OCI-LY7 (cell line): ENCODE data around the gene FUT8. TPM values are rescaled to one million over a fixed set of nuclear protein-coding genes. Genes with fewer than 3 reads are reported as not detected.

Experiments used
- BruUV-seq: library from RNA; stranded (reverse); fragments of 400-500 nt; replicated peaks from 2 replicates; lab custom pipeline; 2021; lab: Mats Ljungman, UMichigan
- CTCF ChIA-PET: fragments of 300-600 bp; sonication (Branson Sonifier 250); formaldehyde crosslinking; loops from one replicate; lab custom pipeline; 2022; ENCODE audit warnings: antibody characterized with exemption; ENCODE audit not compliant: unreplicated experiment; lab: Charles Lee
- POLR2A ChIA-PET: fragments of 300-600 bp; sonication (Branson Sonifier 250); formaldehyde crosslinking; loops from one replicate; lab custom pipeline; 2022; ENCODE audit warnings: antibody characterized with exemption; lab: Charles Lee
- DNase-seq: peaks from one replicate; pipeline ENCODE4 v3.0.0-alpha.2; 2015; ENCODE audit warnings: low spot score
- H2AFZ ChIP-seq: fragments of 200-600 bp; sonication (generic), shearing (Covaris generic); 2 replicates; pipeline ENCODE4 v1.6.1; 2014; ENCODE audit warnings: mild to moderate bottlenecking, antibody characterized with exemption, low read length, moderate library complexity
- H3K27ac ChIP-seq: fragments of 200-600 bp; sonication (generic); 2 replicates; pipeline ENCODE4 v1.5.1; 2014; ENCODE audit warnings: mixed run types, low read depth, mild to moderate bottlenecking, moderate library complexity, low read length, inconsistent platforms; ENCODE audit not compliant: poor library complexity, severe bottlenecking
- H3K36me3 ChIP-seq: fragments of 200-600 bp; sonication (generic); 2 replicates; pipeline ENCODE4 v1.6.1; 2014; ENCODE audit warnings: mild to moderate bottlenecking, antibody characterized with exemption, low read length, moderate library complexity, mixed read lengths; ENCODE audit not compliant: insufficient read depth
- H3K4me1 ChIP-seq: fragments of 200-600 bp; sonication (generic); 2 replicates; pipeline ENCODE4 v1.5.1; 2014; ENCODE audit warnings: mild to moderate bottlenecking, low read length; ENCODE audit not compliant: insufficient read depth, poor library complexity, severe bottlenecking
- H3K4me2 ChIP-seq: fragments of 200-600 bp; sonication (generic); 2 replicates; pipeline ENCODE4 v1.6.1; 2014; ENCODE audit warnings: mild to moderate bottlenecking, low read length
- H3K4me3 ChIP-seq: fragments of 200-600 bp; sonication (generic); 2 replicates; pipeline ENCODE4 v1.5.1; 2014; ENCODE audit warnings: mild to moderate bottlenecking, low read depth, low read length; ENCODE audit not compliant: poor library complexity, severe bottlenecking
- H3K79me2 ChIP-seq: fragments of 200-600 bp; sonication (generic); 2 replicates; pipeline ENCODE4 v1.6.1; 2016; ENCODE audit warnings: low read depth, mild to moderate bottlenecking, low read length, moderate library complexity, mixed read lengths; ENCODE audit not compliant: insufficient read depth
- H3K9me2 ChIP-seq: fragments of 200-600 bp; sonication (generic); 2 replicates; pipeline ENCODE4 v1.6.1; 2016; ENCODE audit warnings: mild to moderate bottlenecking, low read length, mixed read lengths; ENCODE audit not compliant: insufficient read depth
- H3K9me3 ChIP-seq: fragments of 200-600 bp; sonication (generic); 2 replicates; pipeline ENCODE4 v1.6.1; 2014; ENCODE audit warnings: mild to moderate bottlenecking, mixed run types, low read length, mixed read lengths
- H4K20me1 ChIP-seq: fragments of 200-600 bp; sonication (generic); 2 replicates; pipeline ENCODE4 v1.6.1; 2014; ENCODE audit warnings: mild to moderate bottlenecking, antibody characterized with exemption, low read length, moderate library complexity, mixed read lengths; ENCODE audit not compliant: insufficient read depth
- EZH2phosphoT487 ChIP-seq: fragments of 200-600 bp; sonication (generic); IDR thresholded peaks from 2 replicates; pipeline ENCODE4 v1.6.1; 2018; ENCODE audit warnings: low read depth, borderline replicate concordance, mild to moderate bottlenecking, mixed run types, antibody characterized with exemption, low read length, moderate library complexity, mixed read lengths
- intact Hi-C: fragments of 100-400 bp; cut with micrococcal nuclease; formaldehyde crosslinking; loops from one replicate; pipeline ENCODE4 v1.10.0; 2022; ENCODE audit not compliant: unreplicated experiment
- total RNA-seq, 2 experiments: library from RNA; depleted of rRNA in 1 of 2; stranded (reverse); fragments of >200 nt in 1 of 2; shearing (Covaris generic) in 1 of 2; gene quantifications; 2 replicates each; pipeline ENCODE4 v1.2.3, GENCODE V29; 2014 to 2022
- TF ChIP-seq, protein P1 (sequence below): fragments of 200-600 bp; sonication (generic); conservative IDR thresholded peaks from 2 replicates; pipeline ENCODE4 v1.5.1; 2014; ENCODE audit warnings: mild to moderate bottlenecking, antibody characterized with exemption, low read length, moderate library complexity, mixed read lengths

FUT8 gene
- total RNA-seq, 2 experiments from 2014 or later: 90.3 to 174 TPM

DNA sequence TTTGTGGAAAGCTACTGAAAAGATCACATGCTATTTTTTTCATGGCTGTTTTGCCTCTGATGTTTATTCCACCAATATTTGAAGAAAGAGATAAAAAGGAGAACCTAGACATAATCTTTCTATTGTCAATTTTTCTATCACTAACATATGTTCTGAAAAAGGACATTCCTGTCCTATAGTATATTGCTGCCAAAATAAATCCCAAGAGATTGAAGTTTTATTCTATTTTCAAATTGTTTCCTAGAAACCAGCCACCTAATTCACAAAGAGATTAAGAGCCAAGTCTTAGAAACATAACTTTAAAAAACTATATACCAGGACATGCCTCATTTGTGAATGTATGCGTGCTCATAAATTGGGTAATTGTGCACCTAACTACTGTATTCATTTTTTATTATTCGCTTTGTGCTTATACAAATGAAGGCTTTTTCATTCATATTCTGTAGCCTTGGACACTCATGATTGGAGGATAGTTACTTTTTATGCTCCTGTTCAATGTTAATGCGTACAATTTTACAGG is 200.7 kb downstream of the FUT8 start:
- POLR2A ChIA-PET: interaction anchor here (0.6 to 1.4 kb wide), 4 partner anchors 10 to 395 kb away, joined by 3 to 6 read pairs (median 4); no protein-coding TSS in a partner anchor
- H3K27ac ChIP-seq: no peak overlapping the region
- peaks cover 66% of the 10 kb centered on the region for H3K36me3 ChIP-seq
- no TSS peak for BruUV-seq
- H3K9me2 ChIP-seq: no peaks in the 10 kb centered on the region
- TF ChIP-seq, protein P1, sequence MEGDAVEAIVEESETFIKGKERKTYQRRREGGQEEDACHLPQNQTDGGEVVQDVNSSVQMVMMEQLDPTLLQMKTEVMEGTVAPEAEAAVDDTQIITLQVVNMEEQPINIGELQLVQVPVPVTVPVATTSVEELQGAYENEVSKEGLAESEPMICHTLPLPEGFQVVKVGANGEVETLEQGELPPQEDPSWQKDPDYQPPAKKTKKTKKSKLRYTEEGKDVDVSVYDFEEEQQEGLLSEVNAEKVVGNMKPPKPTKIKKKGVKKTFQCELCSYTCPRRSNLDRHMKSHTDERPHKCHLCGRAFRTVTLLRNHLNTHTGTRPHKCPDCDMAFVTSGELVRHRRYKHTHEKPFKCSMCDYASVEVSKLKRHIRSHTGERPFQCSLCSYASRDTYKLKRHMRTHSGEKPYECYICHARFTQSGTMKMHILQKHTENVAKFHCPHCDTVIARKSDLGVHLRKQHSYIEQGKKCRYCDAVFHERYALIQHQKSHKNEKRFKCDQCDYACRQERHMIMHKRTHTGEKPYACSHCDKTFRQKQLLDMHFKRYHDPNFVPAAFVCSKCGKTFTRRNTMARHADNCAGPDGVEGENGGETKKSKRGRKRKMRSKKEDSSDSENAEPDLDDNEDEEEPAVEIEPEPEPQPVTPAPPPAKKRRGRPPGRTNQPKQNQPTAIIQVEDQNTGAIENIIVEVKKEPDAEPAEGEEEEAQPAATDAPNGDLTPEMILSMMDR: no peak
- no peak for TF ChIP-seq EZH2phosphoT487
- CTCF ChIA-PET: no interaction called here
- no peak overlapping the region for H3K4me2 ChIP-seq
- no peaks in the 10 kb centered on the region for H3K9me3 ChIP-seq
- no peak for DNase-seq
- H3K4me3 ChIP-seq: no peak overlapping the region
- peaks cover 72% of the 10 kb centered on the region for H3K79me2 ChIP-seq
- H4K20me1 ChIP-seq: no peaks in the 10 kb centered on the region
- no peaks in the 10 kb centered on the region for H3K4me1 ChIP-seq
- intact Hi-C loops: no loop called here
- H2AFZ ChIP-seq: no peak overlapping the region

DNA sequence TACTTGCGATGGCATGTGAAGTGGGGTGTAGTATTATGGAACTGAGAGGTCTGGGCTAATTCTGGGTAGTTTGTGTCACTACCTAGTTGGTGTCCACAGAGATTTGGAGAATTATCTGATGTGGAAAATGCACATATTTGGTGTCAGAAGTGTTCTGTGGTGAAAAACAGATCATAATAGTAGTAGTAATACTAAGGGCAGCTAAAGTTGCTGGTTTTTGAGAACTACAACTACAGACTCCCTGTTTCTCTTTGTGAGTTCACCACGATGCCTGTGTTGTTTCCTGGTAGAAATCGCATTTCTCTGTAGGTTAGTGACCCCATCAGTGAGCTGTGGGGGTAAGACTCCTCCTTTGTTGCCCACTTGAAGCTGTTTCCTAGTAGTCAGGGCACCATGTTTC is 206.5 kb downstream of the FUT8 start:
- intact Hi-C loops: no loop called here
- no peak overlapping the region for H3K4me2 ChIP-seq
- TF ChIP-seq, protein P1: no peak
- no peak for TF ChIP-seq EZH2phosphoT487
- H2AFZ ChIP-seq: no peak overlapping the region
- H3K9me3 ChIP-seq: no peaks in the 10 kb centered on the region
- ChIA-PET POLR2A (no interaction called here), CTCF (no interaction called here)
- H4K20me1 ChIP-seq: no peaks in the 10 kb centered on the region
- no peaks in the 10 kb centered on the region for H3K9me2 ChIP-seq
- no peak overlapping the region for H3K27ac ChIP-seq
- no peak for DNase-seq
- no peaks in the 10 kb centered on the region for H3K4me1 ChIP-seq
- peaks cover 36% of the 10 kb centered on the region; the same call in 1 of the 2 replicates for H3K79me2 ChIP-seq
- H3K4me3 ChIP-seq: no peak overlapping the region
- peaks cover 90% of the 10 kb centered on the region for H3K36me3 ChIP-seq
- no TSS peak for BruUV-seq

DNA sequence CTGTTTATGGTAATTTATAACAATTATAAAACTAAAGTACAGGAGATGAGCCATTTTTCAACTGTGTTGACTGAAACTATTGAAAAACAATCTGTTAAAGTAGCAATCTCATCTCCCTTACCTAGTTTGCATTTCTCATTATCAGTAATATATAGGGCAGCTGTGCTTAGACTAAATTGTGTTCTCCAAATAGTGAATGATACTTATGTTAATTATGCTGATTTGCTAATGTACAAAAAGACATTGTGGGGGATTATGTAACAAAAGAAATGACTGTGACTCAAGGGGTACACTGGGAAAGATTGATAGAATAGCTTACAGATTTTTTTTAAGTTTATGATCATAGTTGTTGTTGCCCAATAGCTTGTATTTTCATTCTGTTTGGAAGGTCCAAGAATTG is 207.7 kb downstream of the FUT8 start:
- no peak for DNase-seq
- CTCF ChIA-PET: interaction anchor here (0.9 kb wide), 1 partner anchor 456 kb away, joined by 3 read pairs; no protein-coding TSS in a partner anchor
- no peaks in the 10 kb centered on the region for H4K20me1 ChIP-seq

More for the DNA sequence above, 207.7 kb downstream of the FUT8 start:
- POLR2A ChIA-PET: interaction anchor here (0.5 to 1.1 kb wide), 4 partner anchors 11 to 513 kb away, joined by 3 read pairs; no protein-coding TSS in a partner anchor
- BruUV-seq: no TSS peak
- H2AFZ ChIP-seq: no peak overlapping the region
- H3K4me2 ChIP-seq: no peak overlapping the region
- TF ChIP-seq, protein P1: no peak
- no peak for TF ChIP-seq EZH2phosphoT487
- H3K36me3 ChIP-seq: peaks cover 88% of the 10 kb centered on the region
- H3K9me2 ChIP-seq: no peaks in the 10 kb centered on the region
- H3K27ac ChIP-seq: no peak overlapping the region
- H3K4me3 ChIP-seq: no peak overlapping the region
- intact Hi-C loops: no loop called here
- H3K9me3 ChIP-seq: no peaks in the 10 kb centered on the region
- H3K79me2 ChIP-seq: peaks cover 27% of the 10 kb centered on the region; the same call in 1 of the 2 replicates
- no peaks in the 10 kb centered on the region for H3K4me1 ChIP-seq
